HepG2 (cell line): Measurements from ENCODE around the gene ING1. TPM values are rescaled to one million over a fixed set of nuclear protein-coding genes. Genes with fewer than 3 reads are reported as not detected.
A peak's percentile ranks its signal among the peaks of the same experiment; 100 is the strongest.

Experiments used
- DNMT1 ChIP-seq: sonication (generic); formaldehyde crosslinking; IDR thresholded peaks from 2 replicates; pipeline ENCODE4 v1.5.1; 2020; ENCODE audit warnings: mild to moderate bottlenecking, missing genetic modification reagents
- EHMT2 ChIP-seq: fragments of 200-600 bp; sonication (generic); IDR thresholded peaks from 2 replicates; pipeline ENCODE4 v1.7.0; 2017; ENCODE audit warnings: antibody characterized with exemption, low read depth, low read length, borderline replicate concordance
- FOXJ3 ChIP-seq: sonication (generic); formaldehyde crosslinking; IDR thresholded peaks from 2 replicates; pipeline ENCODE4 v1.4.0; 2020; ENCODE audit warnings: missing genetic modification reagents, mild to moderate bottlenecking, borderline replicate concordance
- GABPB1 ChIP-seq: IDR thresholded peaks from 2 replicates; pipeline ENCODE4 v1.6.1; 2016; ENCODE audit warnings: mild to moderate bottlenecking, missing genetic modification reagents, moderate library complexity, missing compliant biosample characterization
- KAT2B ChIP-seq: fragments of 150-350 bp; IDR thresholded peaks from 2 replicates; pipeline ENCODE4 v1.6.1; 2014; ENCODE audit warnings: low read depth, low read length, borderline replicate concordance
- MED8 ChIP-seq: sonication (generic); formaldehyde crosslinking; IDR thresholded peaks from 2 replicates; pipeline ENCODE4 v1.8.1; 2023; ENCODE audit warnings: mild to moderate bottlenecking, missing genetic modification reagents; ENCODE audit not compliant: insufficient replicate concordance
- MXD4 ChIP-seq: IDR thresholded peaks from 2 replicates; pipeline ENCODE4 v1.6.1; 2016; ENCODE audit warnings: mild to moderate bottlenecking, missing biosample characterization, missing genetic modification reagents
- RFXAP ChIP-seq: sonication (generic); formaldehyde crosslinking; IDR thresholded peaks from 2 replicates; pipeline ENCODE4 v1.4.0; 2020; ENCODE audit warnings: missing genetic modification reagents, borderline replicate concordance
- SALL1 ChIP-seq: sonication (generic); formaldehyde crosslinking; IDR thresholded peaks from 2 replicates; pipeline ENCODE4 v1.8.0; 2022; ENCODE audit warnings: mild to moderate bottlenecking, missing genetic modification reagents
- SNAPC2 ChIP-seq: sonication (generic); formaldehyde crosslinking; IDR thresholded peaks from 2 replicates; pipeline ENCODE4 v1.8.1; 2022; ENCODE audit warnings: mild to moderate bottlenecking, missing genetic modification reagents
- SP2 ChIP-seq: sonication (generic); formaldehyde crosslinking; IDR thresholded peaks from 2 replicates; pipeline ENCODE4 v1.5.1; 2020; ENCODE audit warnings: mild to moderate bottlenecking, missing genetic modification reagents
- TBX3 ChIP-seq: fragments of 450-650 bp; IDR thresholded peaks from 2 replicates; pipeline ENCODE4 v1.6.1; 2017; ENCODE audit warnings: antibody characterized with exemption, mild to moderate bottlenecking, inconsistent platforms, borderline replicate concordance
- THAP7 ChIP-seq: sonication (generic); formaldehyde crosslinking; IDR thresholded peaks from 2 replicates; pipeline ENCODE4 v1.8.1; 2023; ENCODE audit warnings: mild to moderate bottlenecking, missing genetic modification reagents
- THAP9 ChIP-seq: sonication (generic); formaldehyde crosslinking; IDR thresholded peaks from 2 replicates; pipeline ENCODE4; 2020; ENCODE audit warnings: missing genetic modification reagents, mild to moderate bottlenecking, borderline replicate concordance
- TSC22D2 ChIP-seq: sonication (generic); formaldehyde crosslinking; IDR thresholded peaks from 2 replicates; pipeline ENCODE4 v1.5.1; 2020; ENCODE audit warnings: missing genetic modification reagents, mild to moderate bottlenecking, borderline replicate concordance
- ZFP62 ChIP-seq: sonication (generic); formaldehyde crosslinking; IDR thresholded peaks from 2 replicates; pipeline ENCODE4 v1.4.0; 2020; ENCODE audit warnings: missing genetic modification reagents
- ZNF12 ChIP-seq: sonication (generic); formaldehyde crosslinking; IDR thresholded peaks from 2 replicates; pipeline ENCODE4 v1.5.0; 2020; ENCODE audit warnings: missing genetic modification reagents
- ZNF275 ChIP-seq: sonication (generic); formaldehyde crosslinking; IDR thresholded peaks from 2 replicates; pipeline ENCODE4 v1.8.0; 2022; ENCODE audit warnings: missing genetic modification reagents, mild to moderate bottlenecking, inconsistent platforms, borderline replicate concordance
- ZNF430 ChIP-seq: sonication (generic); formaldehyde crosslinking; IDR thresholded peaks from 2 replicates; pipeline ENCODE4 v1.9.0; 2021; ENCODE audit warnings: mild to moderate bottlenecking, missing genetic modification reagents
- ZNF44 ChIP-seq: sonication (generic); formaldehyde crosslinking; IDR thresholded peaks from 2 replicates; pipeline ENCODE4 v1.5.1; 2020; ENCODE audit warnings: mild to moderate bottlenecking, missing genetic modification reagents
- ZNF570 ChIP-seq: sonication (generic); formaldehyde crosslinking; IDR thresholded peaks from 2 replicates; pipeline ENCODE4 v1.4.0; 2020; ENCODE audit warnings: mild to moderate bottlenecking, missing genetic modification reagents, borderline replicate concordance
- ZNF615 ChIP-seq: sonication (generic); formaldehyde crosslinking; IDR thresholded peaks from 2 replicates; pipeline ENCODE4 v1.5.0; 2020; ENCODE audit warnings: mild to moderate bottlenecking, missing genetic modification reagents, borderline replicate concordance
- ZNF747 ChIP-seq: sonication (generic); formaldehyde crosslinking; IDR thresholded peaks from 2 replicates; pipeline ENCODE4 v1.8.1; 2023; ENCODE audit warnings: missing genetic modification reagents, mild to moderate bottlenecking, borderline replicate concordance
- ZNF772 ChIP-seq: sonication (generic); formaldehyde crosslinking; IDR thresholded peaks from 2 replicates; pipeline ENCODE4 v1.5.0; 2020; ENCODE audit warnings: mild to moderate bottlenecking, missing genetic modification reagents
- polyA plus RNA-seq, 8 experiments: library from polyadenylated mRNA; depleted of rRNA in 3 of 8; stranded (reverse) in 7 of 8; unstranded in 1 of 8; fragments of >200 nt; fragmentation: Illumina TruSeq in 4 of 8; extraction: Trizol in 4 of 8; gene quantifications; 2 replicates each; pipeline versions ENCODE4 v1.2.1 to v1.2.3, GENCODE V29; 2011 to 2016; ENCODE audit warnings: low read depth in 4 of 8, missing spikeins in 1 of 8, mixed read lengths in 1 of 8; ENCODE audit not compliant: insufficient read depth in 1 of 8
- total RNA-seq, 5 experiments: library from RNA; depleted of rRNA; stranded (reverse); fragments of >200 nt; fragmentation: Illumina TruSeq; extraction: Trizol; gene quantifications; 2 replicates each; pipeline ENCODE4 v1.2.3, GENCODE V29; 2016; ENCODE audit warnings: low read depth in 1 of 5
- TF ChIP-seq, protein P1 (sequence below): sonication (generic); formaldehyde crosslinking; conservative IDR thresholded peaks from 2 replicates; pipeline ENCODE4 v1.8.0; 2022; ENCODE audit warnings: missing genetic modification reagents

ING1 gene
- total and polyA plus RNA-seq, 2 of the 13 experiments (the other 11 are each of a cell fraction or from before 2014, with no cell fraction given): 8.1 to 16.1 TPM

DNA sequence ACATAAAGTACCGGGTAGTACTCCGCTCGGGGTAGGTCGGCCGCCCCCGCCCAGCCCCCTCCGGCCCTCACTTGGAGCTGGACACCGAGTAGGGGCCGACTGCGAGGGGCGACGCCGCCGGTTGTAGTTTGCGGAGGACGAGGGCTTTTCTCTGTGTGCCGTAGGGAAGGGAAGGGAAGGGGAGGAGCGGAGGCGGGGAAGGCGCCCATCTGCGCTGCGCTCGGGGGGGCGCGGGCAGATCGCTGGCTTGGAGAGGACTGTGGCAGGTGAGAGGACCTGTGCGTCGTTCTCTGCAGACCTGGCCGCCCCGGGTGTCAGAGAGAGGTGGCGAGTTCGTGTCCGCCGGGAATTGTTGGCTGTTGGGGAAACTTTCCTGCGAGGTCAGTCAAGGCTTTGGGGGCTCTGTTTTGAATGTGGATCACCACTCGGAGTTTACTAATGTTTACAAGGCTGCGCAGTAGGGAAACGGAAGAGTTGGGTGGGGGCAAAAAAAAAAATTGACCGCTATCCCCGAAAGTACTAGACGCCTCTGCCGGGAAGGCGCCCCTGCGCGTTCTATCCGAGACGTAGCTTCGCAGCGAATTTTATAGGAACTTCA is 1.4 kb downstream of the ING1 start (continued):
- TF ChIP-seq THAP9 (no peak), THAP7 (CRISPR knock-in tag) (no peak; the same call in 1 of the 2 replicates), ZNF275 (CRISPR knock-in tag) (no peak), ZNF44 (CRISPR knock-in tag) (no peak), ZFP62 (CRISPR knock-in tag) (no peak), EHMT2 (no peak), ZNF12 (CRISPR knock-in tag) (no peak), ZNF615 (CRISPR knock-in tag) (no peak), TBX3 (no peak), SP2 (CRISPR knock-in tag) (no peak), RFXAP (CRISPR knock-in tag) (no peak), ZNF747 (CRISPR knock-in tag) (no peak), ZNF772 (CRISPR knock-in tag) (no peak; the same call in 1 of the 2 replicates), TSC22D2 (CRISPR knock-in tag) (no peak), SNAPC2 (CRISPR knock-in tag) (no peak; the same call in 1 of the 2 replicates), ZNF570 (CRISPR knock-in tag) (no peak), FOXJ3 (CRISPR knock-in tag) (no peak), MED8 (CRISPR knock-in tag) (no peak), SALL1 (CRISPR knock-in tag) (peak; percentile 62), MXD4 (CRISPR knock-in tag) (0 out of 2 replicates have a peak, but pooled peaks have one; percentile 11), ZNF430 (no peak), DNMT1 (CRISPR knock-in tag) (no peak), GABPB1 (CRISPR knock-in tag) (no peak), KAT2B (no peak)
- TF ChIP-seq, protein P1, sequence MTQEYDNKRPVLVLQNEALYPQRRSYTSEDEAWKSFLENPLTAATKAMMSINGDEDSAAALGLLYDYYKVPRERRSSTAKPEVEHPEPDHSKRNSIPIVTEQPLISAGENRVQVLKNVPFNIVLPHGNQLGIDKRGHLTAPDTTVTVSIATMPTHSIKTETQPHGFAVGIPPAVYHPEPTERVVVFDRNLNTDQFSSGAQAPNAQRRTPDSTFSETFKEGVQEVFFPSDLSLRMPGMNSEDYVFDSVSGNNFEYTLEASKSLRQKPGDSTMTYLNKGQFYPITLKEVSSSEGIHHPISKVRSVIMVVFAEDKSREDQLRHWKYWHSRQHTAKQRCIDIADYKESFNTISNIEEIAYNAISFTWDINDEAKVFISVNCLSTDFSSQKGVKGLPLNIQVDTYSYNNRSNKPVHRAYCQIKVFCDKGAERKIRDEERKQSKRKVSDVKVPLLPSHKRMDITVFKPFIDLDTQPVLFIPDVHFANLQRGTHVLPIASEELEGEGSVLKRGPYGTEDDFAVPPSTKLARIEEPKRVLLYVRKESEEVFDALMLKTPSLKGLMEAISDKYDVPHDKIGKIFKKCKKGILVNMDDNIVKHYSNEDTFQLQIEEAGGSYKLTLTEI (CRISPR knock-in tag): no peak
